ENCODE data around the gene NPIPB5. TPM values are rescaled to one million over a fixed set of nuclear protein-coding genes. Genes with fewer than 3 reads are reported as not detected.

The NPIPB5 gene
- total RNA-seq = 92.2 and 135 TPM in 2 replicates

DNA sequence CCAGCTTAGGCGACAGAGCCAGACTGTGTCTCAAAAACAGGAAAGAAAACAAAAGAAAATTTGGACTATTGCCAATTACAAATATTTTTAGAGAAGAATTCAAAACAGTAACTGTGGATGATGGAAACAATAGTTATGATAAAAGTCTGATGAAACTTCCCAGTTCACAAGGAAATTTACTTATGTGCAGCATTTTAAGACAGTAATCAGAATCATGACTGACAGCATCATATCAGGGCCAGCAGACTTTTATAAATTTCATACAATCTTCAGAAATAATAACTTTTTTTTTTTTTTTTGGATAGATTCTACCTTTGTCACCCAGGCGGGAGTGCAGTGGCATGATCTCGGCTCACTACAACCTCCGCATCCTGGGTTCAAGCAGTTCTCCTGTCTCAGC lies at the start of gene NPIPB5:
TSS of gene NPIPB5 (plus strand) at position 301 of the 400 bp plus-strand sequence. CDS start 2,911 bp downstream, outside the sequence.

Small RNA genes within 50 kb of the gene (small RNA-seq; reads per million reads assigned to genes)
- gene AC106788.1 = not detected

Other genes starting within 250 kb of the NPIPB5 start
- 19.5 and 36.2 TPM in 2 replicates for gene POLR3E, start 213.5 kb upstream of the NPIPB5 start, total RNA-seq
- gene CDR2, start 136.3 kb upstream of the NPIPB5 start, total RNA-seq = 13.2 and 21.3 TPM in 2 replicates